HepG2 (cell line): ENCODE data around the gene USP19. TPM values are rescaled to one million over a fixed set of nuclear protein-coding genes. Genes with fewer than 3 reads are reported as not detected.
A peak's percentile ranks its signal among the peaks of the same experiment; 100 is the strongest.

Experiments
- HNF4A ChIP-seq: sonication (generic); formaldehyde crosslinking; IDR thresholded peaks from 2 replicates; pipeline ENCODE4 v1.4.0; 2020; ENCODE audit warnings: missing genetic modification reagents
- JARID2 ChIP-seq: sonication (generic); formaldehyde crosslinking; IDR thresholded peaks from 2 replicates; pipeline ENCODE4 v1.8.1; 2023; ENCODE audit warnings: missing genetic modification reagents, inconsistent platforms; ENCODE audit not compliant: insufficient replicate concordance
- KAT7 ChIP-seq: IDR thresholded peaks from 2 replicates; pipeline ENCODE4 v1.6.1; 2018; ENCODE audit warnings: borderline replicate concordance, missing compliant biosample characterization
- MAFK ChIP-seq, 2 experiments: IDR thresholded peaks in 1 of 2; conservative IDR thresholded peaks in 1 of 2; 2 replicates each; pipeline ENCODE4 v1.6.1; 2011; ENCODE audit warnings: improper control_type of control experiment in 2 of 2, low read length in 2 of 2
- NCOA1 ChIP-seq: sonication (generic); formaldehyde crosslinking; IDR thresholded peaks from 2 replicates; pipeline ENCODE4 v1.9.0; 2021; ENCODE audit warnings: missing genetic modification reagents
- NR2F1 ChIP-seq, 2 experiments: fragments of 450-650 bp in 1 of 2; formaldehyde crosslinking in 1 of 2; IDR thresholded peaks; 2 replicates each; pipeline versions ENCODE4 v1.5.0 to v1.6.1; 2016 to 2020; ENCODE audit warnings: mild to moderate bottlenecking in 1 of 2, missing compliant biosample characterization in 1 of 2, missing genetic modification reagents in 1 of 2, moderate library complexity in 1 of 2
- SMYD3 ChIP-seq: sonication (generic); formaldehyde crosslinking; IDR thresholded peaks from 2 replicates; pipeline ENCODE4 v1.8.1; 2023; ENCODE audit warnings: mild to moderate bottlenecking, missing genetic modification reagents
- SOX5 ChIP-seq: IDR thresholded peaks from 2 replicates; pipeline ENCODE4 v1.6.1; 2016; ENCODE audit warnings: borderline replicate concordance
- SRF ChIP-seq: IDR thresholded peaks from 2 replicates; pipeline ENCODE4 v1.6.1; 2011; ENCODE audit warnings: mild to moderate bottlenecking, low read depth, low read length, moderate library complexity
- TEAD3 ChIP-seq: optimal IDR thresholded peaks from 2 replicates; pipeline ENCODE3; 2016; ENCODE audit warnings: borderline replicate concordance
- ZBTB21 ChIP-seq: sonication (generic); formaldehyde crosslinking; IDR thresholded peaks from 2 replicates; pipeline ENCODE4 v1.4.0; 2020; ENCODE audit warnings: missing genetic modification reagents
- ZSCAN29 ChIP-seq: sonication (generic); formaldehyde crosslinking; conservative IDR thresholded peaks from 2 replicates; pipeline ENCODE4 v1.4.0; 2020; ENCODE audit warnings: mild to moderate bottlenecking, missing genetic modification reagents
- polyA plus RNA-seq, 8 experiments: library from polyadenylated mRNA; depleted of rRNA in 3 of 8; stranded (reverse) in 7 of 8; unstranded in 1 of 8; fragments of >200 nt; fragmentation: Illumina TruSeq in 4 of 8; extraction: Trizol in 4 of 8; gene quantifications; 2 replicates each; pipeline versions ENCODE4 v1.2.1 to v1.2.3, GENCODE V29; 2011 to 2016; ENCODE audit warnings: low read depth in 4 of 8, missing spikeins in 1 of 8, mixed read lengths in 1 of 8; ENCODE audit not compliant: insufficient read depth in 1 of 8
- total RNA-seq, 5 experiments: library from RNA; depleted of rRNA; stranded (reverse); fragments of >200 nt; fragmentation: Illumina TruSeq; extraction: Trizol; gene quantifications; 2 replicates each; pipeline ENCODE4 v1.2.3, GENCODE V29; 2016; ENCODE audit warnings: low read depth in 1 of 5
- TF ChIP-seq, protein P1 (sequence below): sonication (generic); formaldehyde crosslinking; IDR thresholded peaks from 2 replicates; pipeline ENCODE4 v1.4.0; 2020; ENCODE audit warnings: missing genetic modification reagents
- TF ChIP-seq, protein P2 (sequence below): sonication (generic); formaldehyde crosslinking; IDR thresholded peaks from 2 replicates; pipeline ENCODE4 v1.4.0; 2020; ENCODE audit warnings: missing genetic modification reagents
- TF ChIP-seq, protein P3 (sequence below), 2 experiments: sonication (generic) in 1 of 2; formaldehyde crosslinking in 1 of 2; IDR thresholded peaks; 2 replicates each; pipeline versions ENCODE4 v1.6.1 to v1.9.0; 2014 to 2022; ENCODE audit warnings: antibody characterized with exemption in 1 of 2, borderline replicate concordance in 1 of 2, inconsistent platforms in 1 of 2, low read depth in 1 of 2, missing genetic modification reagents in 1 of 2

Gene USP19
- total and polyA plus RNA-seq, 2 of the 13 experiments (the other 11 are each of a cell fraction or from before 2014, with no cell fraction given) = 28.3 to 31.7 TPM

DNA sequence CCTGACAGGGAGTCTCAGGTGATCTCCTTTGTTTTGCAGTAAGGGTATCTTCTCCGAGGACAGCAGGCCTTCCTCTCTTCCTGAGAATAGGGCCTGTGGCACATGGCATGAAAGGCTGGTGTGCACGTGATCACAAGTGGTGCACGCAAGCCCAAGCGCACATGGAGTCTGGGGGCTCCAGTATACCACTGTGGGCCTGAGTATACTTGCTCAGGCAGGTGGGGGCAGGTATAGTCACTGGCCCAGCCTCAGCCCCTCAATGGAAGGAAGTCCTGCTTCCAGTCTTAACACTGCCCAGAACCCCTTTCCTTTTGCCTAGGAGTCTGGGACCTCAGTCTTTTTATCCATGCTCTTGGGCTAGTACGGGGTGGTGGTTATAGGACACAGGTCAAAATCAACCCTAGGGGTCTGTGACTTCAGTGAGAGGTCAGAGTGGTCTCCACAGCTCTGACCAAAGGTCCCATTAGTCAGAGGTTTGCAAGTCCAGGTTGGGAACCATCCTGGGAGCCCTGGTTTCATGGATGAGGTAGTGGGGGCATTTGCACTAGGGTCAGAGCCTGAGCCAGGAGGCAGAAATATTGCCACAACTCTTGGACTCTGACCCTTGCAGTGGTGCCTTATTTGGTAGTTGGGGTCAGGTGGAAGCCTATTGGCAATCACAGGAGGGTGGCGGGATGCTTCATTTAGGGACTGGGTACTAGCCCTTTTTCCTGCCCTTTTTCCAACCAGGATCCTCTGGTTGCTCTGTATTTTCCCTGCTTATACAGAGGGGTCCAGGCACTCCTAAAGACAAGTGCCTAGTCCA is 46.3 kb upstream of the USP19 start (continued):
- TF ChIP-seq, protein P1, sequence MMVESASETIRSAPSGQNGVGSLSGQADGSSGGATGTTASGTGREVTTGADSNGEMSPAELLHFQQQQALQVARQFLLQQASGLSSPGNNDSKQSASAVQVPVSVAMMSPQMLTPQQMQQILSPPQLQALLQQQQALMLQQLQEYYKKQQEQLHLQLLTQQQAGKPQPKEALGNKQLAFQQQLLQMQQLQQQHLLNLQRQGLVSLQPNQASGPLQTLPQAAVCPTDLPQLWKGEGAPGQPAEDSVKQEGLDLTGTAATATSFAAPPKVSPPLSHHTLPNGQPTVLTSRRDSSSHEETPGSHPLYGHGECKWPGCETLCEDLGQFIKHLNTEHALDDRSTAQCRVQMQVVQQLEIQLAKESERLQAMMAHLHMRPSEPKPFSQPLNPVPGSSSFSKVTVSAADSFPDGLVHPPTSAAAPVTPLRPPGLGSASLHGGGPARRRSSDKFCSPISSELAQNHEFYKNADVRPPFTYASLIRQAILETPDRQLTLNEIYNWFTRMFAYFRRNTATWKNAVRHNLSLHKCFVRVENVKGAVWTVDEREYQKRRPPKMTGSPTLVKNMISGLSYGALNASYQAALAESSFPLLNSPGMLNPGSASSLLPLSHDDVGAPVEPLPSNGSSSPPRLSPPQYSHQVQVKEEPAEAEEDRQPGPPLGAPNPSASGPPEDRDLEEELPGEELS = no peak
- peak; percentile 28 to 66; a peak in 1 of 4 replicates for TF ChIP-seq NR2F1 (CRISPR knock-in tag; IDR thresholded peaks at IDR 0.05)
- TF ChIP-seq SOX5 (CRISPR knock-in tag) = no peak
- no peak for TF ChIP-seq SMYD3 (CRISPR knock-in tag)
- TF ChIP-seq KAT7 (CRISPR knock-in tag) = no peak
- peak; percentile 97 for TF ChIP-seq SRF
- no peak for TF ChIP-seq ZBTB21
- no peak for TF ChIP-seq ZSCAN29 (CRISPR knock-in tag)
- TF ChIP-seq HNF4A = peak; percentile 88
- no peak for TF ChIP-seq TEAD3
- no peak for TF ChIP-seq JARID2 (CRISPR knock-in tag)
- no peak for TF ChIP-seq NCOA1 (CRISPR knock-in tag)
- no peak for TF ChIP-seq MAFK (conservative IDR thresholded peaks at IDR 0.05 in 1 of 2, IDR thresholded peaks at IDR 0.05 in 1 of 2; ENCODE audit: low read length in 2 of 2)
- TF ChIP-seq, protein P2, sequence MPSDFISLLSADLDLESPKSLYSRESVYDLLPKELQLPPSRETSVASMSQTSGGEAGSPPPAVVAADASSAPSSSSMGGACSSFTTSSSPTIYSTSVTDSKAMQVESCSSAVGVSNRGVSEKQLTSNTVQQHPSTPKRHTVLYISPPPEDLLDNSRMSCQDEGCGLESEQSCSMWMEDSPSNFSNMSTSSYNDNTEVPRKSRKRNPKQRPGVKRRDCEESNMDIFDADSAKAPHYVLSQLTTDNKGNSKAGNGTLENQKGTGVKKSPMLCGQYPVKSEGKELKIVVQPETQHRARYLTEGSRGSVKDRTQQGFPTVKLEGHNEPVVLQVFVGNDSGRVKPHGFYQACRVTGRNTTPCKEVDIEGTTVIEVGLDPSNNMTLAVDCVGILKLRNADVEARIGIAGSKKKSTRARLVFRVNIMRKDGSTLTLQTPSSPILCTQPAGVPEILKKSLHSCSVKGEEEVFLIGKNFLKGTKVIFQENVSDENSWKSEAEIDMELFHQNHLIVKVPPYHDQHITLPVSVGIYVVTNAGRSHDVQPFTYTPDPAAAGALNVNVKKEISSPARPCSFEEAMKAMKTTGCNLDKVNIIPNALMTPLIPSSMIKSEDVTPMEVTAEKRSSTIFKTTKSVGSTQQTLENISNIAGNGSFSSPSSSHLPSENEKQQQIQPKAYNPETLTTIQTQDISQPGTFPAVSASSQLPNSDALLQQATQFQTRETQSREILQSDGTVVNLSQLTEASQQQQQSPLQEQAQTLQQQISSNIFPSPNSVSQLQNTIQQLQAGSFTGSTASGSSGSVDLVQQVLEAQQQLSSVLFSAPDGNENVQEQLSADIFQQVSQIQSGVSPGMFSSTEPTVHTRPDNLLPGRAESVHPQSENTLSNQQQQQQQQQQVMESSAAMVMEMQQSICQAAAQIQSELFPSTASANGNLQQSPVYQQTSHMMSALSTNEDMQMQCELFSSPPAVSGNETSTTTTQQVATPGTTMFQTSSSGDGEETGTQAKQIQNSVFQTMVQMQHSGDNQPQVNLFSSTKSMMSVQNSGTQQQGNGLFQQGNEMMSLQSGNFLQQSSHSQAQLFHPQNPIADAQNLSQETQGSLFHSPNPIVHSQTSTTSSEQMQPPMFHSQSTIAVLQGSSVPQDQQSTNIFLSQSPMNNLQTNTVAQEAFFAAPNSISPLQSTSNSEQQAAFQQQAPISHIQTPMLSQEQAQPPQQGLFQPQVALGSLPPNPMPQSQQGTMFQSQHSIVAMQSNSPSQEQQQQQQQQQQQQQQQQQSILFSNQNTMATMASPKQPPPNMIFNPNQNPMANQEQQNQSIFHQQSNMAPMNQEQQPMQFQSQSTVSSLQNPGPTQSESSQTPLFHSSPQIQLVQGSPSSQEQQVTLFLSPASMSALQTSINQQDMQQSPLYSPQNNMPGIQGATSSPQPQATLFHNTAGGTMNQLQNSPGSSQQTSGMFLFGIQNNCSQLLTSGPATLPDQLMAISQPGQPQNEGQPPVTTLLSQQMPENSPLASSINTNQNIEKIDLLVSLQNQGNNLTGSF = no peak
- TF ChIP-seq, protein P3, sequence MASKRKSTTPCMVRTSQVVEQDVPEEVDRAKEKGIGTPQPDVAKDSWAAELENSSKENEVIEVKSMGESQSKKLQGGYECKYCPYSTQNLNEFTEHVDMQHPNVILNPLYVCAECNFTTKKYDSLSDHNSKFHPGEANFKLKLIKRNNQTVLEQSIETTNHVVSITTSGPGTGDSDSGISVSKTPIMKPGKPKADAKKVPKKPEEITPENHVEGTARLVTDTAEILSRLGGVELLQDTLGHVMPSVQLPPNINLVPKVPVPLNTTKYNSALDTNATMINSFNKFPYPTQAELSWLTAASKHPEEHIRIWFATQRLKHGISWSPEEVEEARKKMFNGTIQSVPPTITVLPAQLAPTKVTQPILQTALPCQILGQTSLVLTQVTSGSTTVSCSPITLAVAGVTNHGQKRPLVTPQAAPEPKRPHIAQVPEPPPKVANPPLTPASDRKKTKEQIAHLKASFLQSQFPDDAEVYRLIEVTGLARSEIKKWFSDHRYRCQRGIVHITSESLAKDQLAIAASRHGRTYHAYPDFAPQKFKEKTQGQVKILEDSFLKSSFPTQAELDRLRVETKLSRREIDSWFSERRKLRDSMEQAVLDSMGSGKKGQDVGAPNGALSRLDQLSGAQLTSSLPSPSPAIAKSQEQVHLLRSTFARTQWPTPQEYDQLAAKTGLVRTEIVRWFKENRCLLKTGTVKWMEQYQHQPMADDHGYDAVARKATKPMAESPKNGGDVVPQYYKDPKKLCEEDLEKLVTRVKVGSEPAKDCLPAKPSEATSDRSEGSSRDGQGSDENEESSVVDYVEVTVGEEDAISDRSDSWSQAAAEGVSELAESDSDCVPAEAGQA (IDR thresholded peaks at IDR 0.05; ENCODE audit: low read depth) = no peak
- TF ChIP-seq, protein P3 (CRISPR knock-in tag; IDR thresholded peaks at IDR 0.05; ENCODE audit: borderline replicate concordance) = no peak
